Hematopoietic multipotent progenitor cell treated with erythropoietin and hydrocortisone succinate and interleukin-3 and kit ligand, for 8 days (in vitro differentiated cells): ENCODE results near the gene RIMBP3B.
"Not testable (repeated sequence)": the region's sequence is repeated elsewhere in the genome, so short reads cannot be mapped to it uniquely, and the experiment has no call there.

Source experiments
- DNase-seq: peaks from one replicate; pipeline ENCODE4 v3.0.0-alpha.2; 2015

Gene RIMBP3B

GRCh38 chr22:21383701-21384467 is at the start of gene RIMBP3B:
RIMBP3B (plus strand) TSS chr22:21383751; CDS start chr22:21383859, 108 bp downstream.
- DNase-seq = not testable (repeated sequence)

GRCh38 chr22:21357527-21357926 is 26.0 kb upstream of the RIMBP3B start:
- DNase-seq = not testable (repeated sequence)

GRCh38 chr22:21360525-21360924 is 23.0 kb upstream of the RIMBP3B start:
- DNase-seq = not testable (repeated sequence)

DNA sequence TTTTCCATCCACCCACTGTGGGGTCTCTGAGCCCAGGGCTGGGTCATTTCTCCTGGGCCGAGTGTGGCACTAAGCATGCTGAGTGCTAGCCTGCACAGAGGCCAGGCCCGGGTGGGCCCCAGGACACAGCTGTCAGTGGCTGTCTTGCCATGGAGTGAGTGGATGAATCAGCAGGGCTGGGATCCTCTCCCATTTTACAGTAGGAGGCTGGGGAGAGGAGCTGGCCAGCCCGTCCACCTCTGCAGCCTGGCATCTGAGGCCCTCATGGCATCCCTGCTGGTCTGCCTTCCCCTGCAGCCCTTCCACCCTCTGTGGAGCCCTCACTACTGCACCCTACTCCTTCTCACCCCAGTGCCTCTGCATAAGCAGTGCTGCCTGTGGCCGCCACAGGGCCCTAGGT is 21.1 kb upstream of the RIMBP3B start:
- DNase-seq = not testable (repeated sequence)

- not testable (repeated sequence) for DNase-seq
Measured at GRCh38 chr22:21363061-21363460, 20.5 kb upstream of the RIMBP3B start.

DNA sequence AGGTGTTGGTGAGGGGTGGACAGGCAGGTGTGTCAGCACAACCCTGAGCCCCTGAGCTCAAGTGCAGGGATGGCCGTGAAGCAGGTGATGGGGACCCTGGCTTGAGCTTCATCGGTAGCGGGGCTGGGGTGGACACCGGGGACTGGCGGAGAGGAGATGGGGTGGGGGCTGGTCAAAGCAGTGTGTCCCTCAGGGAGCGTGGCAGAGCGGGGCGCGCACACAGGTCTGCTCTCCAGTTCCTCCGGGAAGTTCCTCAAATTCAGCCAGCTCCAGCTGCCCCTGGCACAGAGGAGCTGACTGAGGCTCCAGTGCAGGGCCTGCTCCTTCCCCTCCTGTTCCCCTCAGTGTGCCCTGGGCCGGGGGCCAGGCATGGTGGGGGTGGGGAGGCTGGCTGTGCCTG is 19.7 kb upstream of the RIMBP3B start:
- not testable (repeated sequence) for DNase-seq

DNA sequence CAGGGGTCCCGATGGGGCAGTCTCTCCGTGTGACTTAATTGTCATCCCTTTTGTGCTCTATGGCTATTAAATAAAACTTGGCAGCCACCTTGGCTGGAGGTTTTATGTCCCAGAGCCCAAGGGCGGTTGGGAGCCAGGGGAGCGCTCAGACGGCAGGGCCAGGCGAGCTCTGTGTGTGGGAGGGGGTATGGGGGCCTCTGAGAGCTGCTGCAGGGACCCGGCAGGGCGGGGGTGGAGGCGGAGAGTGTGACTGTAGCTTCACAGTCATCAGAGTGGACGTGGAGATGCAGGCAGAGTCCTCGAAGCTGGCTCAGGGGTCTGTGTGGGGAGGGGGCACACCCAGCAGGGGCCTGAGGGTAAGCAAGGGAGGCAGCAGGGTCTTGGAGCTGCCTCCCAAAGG is 19.2 kb upstream of the RIMBP3B start:
- not testable (repeated sequence) for DNase-seq

GRCh38 chr22:21365337-21365736 is 18.2 kb upstream of the RIMBP3B start:
- DNase-seq = not testable (repeated sequence)

GRCh38 chr22:21368603-21369310 is 14.8 kb upstream of the RIMBP3B start:
- not testable (repeated sequence) for DNase-seq

GRCh38 chr22:21375880-21376279 is 7.7 kb upstream of the RIMBP3B start:
- DNase-seq = not testable (repeated sequence)

- not testable (repeated sequence) for DNase-seq
Measured at GRCh38 chr22:21384468-21385357, 1.2 kb downstream of the RIMBP3B start.

GRCh38 chr22:21389480-21389879 is 5.9 kb downstream of the RIMBP3B start:
- DNase-seq = not testable (repeated sequence)

DNA sequence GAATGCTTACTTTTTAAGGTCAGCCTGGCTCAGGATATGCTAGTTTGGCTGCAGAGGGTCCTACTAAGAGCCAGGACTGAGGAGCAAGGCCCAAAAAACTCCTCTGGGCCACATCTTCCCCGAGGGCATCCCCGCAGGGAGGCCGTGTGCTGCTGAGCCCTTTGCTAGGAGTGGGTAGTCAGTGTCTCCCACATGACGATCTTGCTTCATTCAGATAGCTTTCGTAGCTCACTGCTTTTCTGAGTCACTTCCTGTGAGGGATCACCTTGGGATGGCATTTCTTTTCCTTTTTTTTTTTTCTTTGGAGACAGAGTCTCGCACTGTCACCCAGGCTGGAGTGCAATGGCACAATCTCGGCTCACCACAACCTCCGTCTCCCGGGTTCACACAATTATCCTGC is 6.5 kb downstream of the RIMBP3B start:
- not testable (repeated sequence) for DNase-seq

DNA sequence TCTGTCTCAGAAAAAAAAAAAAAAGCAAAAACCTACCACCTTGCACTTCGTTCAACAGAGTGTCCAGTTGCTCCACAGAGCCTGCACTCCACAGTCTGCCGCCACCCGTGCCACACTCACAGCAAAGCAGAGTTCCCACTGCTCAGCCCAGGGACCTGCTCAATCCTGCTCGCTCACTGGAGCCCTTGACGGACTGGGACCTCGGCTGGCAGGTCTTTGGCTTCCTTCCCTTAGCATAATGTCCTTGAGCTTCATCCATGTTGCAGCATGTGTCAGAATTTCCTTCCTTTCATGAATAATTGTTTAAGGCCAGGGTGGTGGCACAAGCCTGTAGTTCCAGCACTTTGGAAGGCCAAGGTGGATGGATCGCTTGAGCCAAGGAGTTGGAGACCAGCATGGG is 11.1 kb downstream of the RIMBP3B start:
- not testable (repeated sequence) for DNase-seq

DNA sequence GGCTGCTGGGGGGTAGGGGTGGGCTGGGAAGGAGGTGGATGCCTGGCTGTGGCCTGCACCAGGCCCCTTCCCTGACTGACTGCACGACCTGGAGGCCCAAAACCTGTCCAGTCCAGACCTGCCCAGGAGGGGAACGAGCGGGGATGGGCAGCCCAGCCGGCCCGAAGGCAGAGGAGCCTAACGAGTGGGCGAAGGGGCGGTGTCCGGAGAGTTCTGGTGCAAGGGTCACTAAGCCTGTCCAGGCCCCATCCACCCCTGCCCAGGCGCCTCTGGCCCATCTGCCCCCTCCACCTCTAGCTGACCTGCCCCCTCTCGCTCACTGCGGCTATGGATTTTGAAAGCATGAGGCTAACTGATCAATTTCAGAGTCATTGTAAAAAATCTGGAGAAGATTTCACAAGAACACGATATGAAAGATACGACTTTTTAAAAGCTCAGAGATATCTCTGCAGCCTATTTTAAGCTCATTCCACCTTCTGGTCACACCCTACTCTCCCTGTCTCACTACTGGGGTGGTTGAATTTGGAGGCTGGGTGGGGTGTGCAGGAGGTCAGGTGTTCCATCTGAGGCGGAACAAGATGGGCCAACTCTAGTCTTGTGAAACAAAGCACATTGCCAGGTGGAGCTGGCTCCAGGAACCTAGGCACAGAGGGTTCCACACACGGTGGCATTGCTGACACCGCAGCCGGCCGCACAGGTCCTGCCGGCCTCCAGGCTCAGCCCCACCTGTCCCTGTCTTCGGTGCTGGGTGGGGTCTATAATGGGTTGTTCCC is 17.8 kb downstream of the RIMBP3B start:
- DNase-seq = not testable (repeated sequence)

DNA sequence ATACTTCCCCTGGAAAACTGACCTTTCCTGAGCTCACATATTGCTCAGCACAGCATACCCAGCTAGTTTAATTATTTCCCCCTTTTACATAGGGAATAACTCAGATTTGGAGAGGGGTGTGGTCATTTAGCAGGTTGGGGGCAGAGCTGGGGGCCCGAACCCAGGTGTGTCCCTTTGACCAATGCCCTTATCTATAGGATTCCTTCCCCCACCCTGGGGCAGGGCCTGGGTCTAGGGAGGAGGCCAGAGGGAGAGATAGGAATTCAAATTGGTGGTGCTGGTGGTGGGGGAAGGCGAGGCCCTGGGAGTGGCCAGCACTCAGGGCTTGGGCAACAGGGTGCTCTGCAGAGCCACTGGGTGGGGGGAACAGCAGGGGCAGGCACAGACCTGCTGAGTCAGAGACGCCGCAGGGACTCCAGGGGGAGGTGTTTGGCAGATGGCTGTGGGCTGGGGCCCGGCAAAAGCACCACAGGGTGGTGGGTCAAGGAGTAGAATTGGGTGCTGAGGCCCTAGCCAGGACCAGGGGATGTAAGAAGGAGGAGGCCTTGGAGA is 19.3 kb downstream of the RIMBP3B start:
- DNase-seq = not testable (repeated sequence)

- not testable (repeated sequence) for DNase-seq
Measured at GRCh38 chr22:21407139-21407538, 23.6 kb downstream of the RIMBP3B start.

DNA sequence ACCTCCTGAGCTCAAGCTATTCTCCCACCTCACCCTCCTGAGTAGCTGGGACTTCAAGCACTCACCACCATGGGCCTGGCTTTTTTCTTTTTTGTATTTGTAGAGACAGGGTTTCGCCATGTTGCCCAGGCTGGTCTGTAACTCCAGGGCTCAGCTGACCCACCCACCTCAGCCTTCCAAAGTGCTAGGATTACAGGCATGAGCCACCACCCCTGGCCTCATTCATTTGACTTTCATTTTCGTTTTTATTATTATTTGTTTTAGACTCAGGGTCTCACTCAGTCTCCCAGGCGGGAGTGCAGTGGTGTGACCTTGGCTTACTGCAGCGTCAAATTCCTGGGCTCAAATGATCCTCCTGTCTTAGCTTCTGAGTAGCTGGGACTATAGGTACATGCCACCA is 24.2 kb downstream of the RIMBP3B start:
- not testable (repeated sequence) for DNase-seq

GRCh38 chr22:21416375-21416774 is 32.8 kb downstream of the RIMBP3B start:
- DNase-seq = not testable (repeated sequence)

GRCh38 chr22:21417227-21417746 is 33.7 kb downstream of the RIMBP3B start, which contains the start of gene HIC2:
HIC2 (plus strand) TSS chr22:21417371; CDS start chr22:21442832, 25,461 bp downstream.
- not testable (repeated sequence) for DNase-seq

- not testable (repeated sequence) for DNase-seq
Measured at GRCh38 chr22:21417853-21418252, 34.3 kb downstream of the RIMBP3B start.
